ENCODE measurements around the gene DMD.
"Not testable (repeated sequence)": the region's sequence is repeated elsewhere in the genome, so short reads cannot be mapped to it uniquely, and the experiment has no call there.

DMD gene

GRCh38 chrX:31661280-31661810 is 1550.0 kb downstream of the DMD start:
- DNase-seq = no peak

DNA sequence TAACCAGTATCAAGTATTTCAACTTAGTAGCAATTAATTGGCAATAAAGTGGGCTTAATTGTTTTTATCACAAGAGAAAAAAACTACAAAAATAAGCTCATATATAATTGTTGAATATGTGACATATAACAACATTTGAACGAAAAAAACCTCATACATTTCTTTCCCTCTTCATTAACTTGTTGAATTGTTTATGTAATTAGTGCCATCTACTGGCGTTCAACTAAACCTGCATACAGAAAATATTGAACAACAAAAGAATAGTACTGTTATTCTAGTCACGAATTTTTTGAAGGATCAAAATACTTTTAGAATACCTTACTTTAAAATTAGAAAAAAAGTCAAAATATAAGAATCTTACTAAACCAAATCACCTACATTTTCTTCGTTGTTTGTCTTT is 1553.0 kb downstream of the DMD start:
- DNase-seq = peak; percentile 49

DNA sequence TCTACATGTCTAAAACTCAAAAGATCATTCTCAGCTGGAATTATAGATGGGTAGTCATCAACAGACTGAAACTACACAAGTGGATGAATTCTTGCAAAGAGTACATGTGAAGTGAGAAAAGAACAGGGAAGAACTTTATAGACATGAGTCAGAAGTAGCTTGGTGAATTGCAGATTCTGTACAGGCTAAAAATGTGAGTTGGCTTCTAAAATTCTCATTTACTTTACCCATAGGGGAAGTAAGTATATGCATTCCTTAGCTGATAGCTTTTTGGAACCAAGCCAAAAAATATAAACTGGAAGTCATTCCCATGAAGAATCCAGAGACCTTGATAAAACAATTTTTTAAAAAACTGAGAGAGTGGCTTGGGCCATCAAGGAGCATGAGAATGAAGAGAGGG is 1555.3 kb downstream of the DMD start:
- DNase-seq = peak; percentile 1

DNA sequence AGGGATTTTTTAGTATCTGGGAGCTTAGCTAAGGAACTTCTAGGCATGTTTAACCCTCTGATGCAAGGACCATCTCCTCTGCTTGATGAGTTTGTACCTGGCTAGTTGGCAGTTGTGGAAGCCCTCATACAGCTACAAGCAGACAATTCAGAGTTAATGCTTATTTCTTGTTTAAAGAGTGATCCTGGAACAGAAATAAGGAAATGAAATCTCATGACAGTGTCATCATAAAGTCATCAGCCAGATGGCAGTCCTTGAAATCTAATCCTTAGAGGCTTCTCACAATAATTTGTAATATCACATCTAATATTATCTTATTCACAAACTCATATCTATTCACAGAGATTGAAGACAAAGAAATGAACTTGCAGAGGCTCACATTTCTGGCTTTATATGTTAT is 1557.9 kb downstream of the DMD start:
- no peak for DNase-seq

DNA sequence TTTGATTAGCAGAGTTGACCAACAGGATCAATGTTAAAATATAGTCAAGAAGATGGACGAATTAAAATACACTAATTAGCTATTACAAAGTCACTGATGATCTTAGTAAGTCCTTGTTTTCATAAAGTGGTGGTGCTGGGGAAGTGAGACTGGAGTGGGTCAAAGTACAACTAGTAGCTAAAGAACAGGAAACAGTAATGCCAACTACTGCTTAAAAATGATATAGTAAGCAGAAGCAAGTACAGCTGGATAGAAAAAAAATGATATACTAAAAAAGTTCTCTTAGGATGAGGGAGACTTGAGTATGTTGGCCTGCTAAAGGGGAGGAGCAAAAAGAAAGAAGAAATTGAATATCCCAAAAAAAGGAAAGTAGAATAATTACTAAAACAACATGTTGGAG is 1558.7 kb downstream of the DMD start:
- no peak for DNase-seq

DNA sequence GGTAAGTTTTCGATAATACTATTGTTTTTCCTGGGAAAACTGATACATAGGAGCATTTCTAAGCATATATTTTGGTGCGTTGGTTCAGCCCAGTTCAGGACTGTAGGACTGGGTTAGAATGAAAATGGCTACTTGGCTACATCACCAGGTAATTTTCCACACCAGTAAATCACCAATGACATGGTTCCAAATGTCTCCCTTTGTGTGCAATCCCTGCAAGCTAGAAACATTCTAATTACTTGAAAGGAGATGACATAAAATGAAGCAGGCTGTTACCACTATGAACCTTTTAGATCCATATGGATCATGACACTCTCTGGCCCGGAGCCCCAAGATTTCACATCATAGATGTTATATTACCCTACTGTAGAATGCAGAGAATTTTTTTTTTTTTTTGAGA is 1562.1 kb downstream of the DMD start:
- no peak for DNase-seq

- DNase-seq = no peak
Observed at GRCh38 chrX:31633349-31633748, 1578.0 kb downstream of the DMD start.

DNA sequence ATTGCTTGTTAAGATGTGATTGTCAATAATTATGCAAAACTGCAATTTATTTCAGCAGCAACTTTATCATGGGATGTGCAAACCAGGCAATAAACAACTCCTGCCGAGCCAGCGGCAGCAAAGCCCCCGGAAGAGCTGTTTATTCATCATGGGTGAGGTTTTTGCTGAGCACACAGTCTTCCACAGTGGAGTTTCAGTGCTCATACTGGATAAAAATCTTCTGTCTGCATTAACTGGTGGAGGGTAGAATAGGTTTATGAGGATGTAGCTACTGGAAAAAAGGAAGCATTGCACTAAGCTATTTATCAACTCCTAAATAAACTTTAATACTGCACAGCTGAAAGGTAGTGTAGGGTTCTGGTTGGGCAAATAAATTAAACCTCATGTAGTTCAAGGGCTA is 1582.2 kb downstream of the DMD start:
- no peak for DNase-seq

GRCh38 chrX:31609130-31609529 is 1602.2 kb downstream of the DMD start:
- peak; percentile 91 for DNase-seq

GRCh38 chrX:31608638-31609037 is 1602.7 kb downstream of the DMD start:
- no peak for DNase-seq

DNA sequence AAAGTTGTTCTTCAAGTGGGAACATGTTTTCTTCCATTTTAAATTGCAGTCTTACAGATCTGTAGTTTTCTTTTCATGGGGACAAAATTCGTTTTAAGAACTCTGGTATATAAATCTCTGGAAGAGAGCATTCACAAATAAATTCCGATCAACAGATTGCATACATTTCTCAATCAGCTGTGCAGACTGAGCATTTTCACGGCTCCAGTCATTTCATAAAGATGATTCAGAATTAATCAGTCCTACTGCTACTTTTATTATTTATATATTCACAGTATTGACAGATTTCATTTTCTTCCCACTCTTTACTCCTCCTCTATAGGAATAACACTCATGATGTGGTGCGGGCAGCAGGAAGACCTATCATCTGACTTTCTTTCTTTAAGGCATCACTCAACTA is 1604.6 kb downstream of the DMD start:
- peak; percentile 43 for DNase-seq

- no peak for DNase-seq
Observed at GRCh38 chrX:31604629-31605221, 1606.6 kb downstream of the DMD start.

DNA sequence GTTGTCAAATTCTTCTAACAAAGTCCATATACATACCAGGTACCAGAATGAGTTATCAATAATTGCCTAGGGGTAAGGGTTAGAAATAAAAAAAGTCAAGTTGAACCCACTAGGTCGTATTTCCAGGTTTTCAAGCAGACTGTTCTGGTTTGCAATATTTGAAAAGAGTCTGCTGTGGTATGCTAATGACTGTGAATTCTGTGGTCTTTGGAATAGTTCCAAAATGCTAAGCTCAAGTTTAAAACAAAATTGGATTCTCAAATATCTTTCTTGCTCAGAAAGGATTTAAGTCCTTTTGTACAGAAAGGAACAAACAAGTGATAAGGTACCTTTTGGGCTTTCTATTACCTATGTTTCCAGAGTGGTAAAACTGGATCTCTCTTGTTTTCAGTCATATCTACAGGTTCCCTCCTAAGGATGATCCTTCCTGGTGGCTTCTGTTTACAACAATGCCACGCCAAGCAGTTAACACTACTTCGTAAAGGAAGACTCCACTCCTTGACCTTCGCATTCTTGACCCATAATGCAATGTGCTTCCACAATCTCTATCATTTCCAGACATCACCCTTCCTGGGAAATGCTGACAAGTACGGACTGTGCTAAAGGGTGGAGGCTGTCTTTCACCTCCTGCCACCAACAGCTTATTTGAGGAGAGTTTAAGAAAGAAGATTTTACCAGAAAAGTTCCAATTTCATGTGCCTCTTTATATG is 1607.8 kb downstream of the DMD start:
- no peak for DNase-seq

GRCh38 chrX:31600823-31601222 is 1610.5 kb downstream of the DMD start:
- DNase-seq = no peak

- DNase-seq = no peak
Observed at GRCh38 chrX:31593353-31593752, 1618.0 kb downstream of the DMD start.

GRCh38 chrX:31591355-31591754 is 1620.0 kb downstream of the DMD start:
- DNase-seq = no peak

DNA sequence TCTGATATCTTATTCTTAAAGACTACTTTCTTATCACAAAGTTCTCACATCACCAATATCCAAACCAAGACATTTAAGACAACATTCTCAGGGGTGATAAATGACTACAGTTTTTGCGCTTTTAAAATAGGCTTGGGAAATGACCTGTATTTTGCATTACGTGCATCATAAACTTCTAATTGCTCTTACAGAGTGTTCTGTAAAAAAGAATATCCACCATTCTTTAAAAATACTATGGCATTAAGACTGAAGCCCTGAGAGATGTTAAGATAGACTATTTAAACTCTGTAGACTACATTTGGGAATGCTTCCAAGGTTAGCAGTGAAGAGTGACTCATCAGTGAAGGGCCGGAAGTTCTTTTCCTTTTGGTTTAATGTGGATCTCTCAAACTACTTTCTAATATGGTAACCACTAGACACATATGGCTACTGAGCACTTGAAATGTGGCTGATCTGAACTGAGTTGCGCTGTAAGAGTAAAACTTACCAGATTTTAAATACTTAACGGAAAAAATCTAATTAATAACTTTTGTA is 1620.7 kb downstream of the DMD start:
- peak; percentile 56 for DNase-seq

DNA sequence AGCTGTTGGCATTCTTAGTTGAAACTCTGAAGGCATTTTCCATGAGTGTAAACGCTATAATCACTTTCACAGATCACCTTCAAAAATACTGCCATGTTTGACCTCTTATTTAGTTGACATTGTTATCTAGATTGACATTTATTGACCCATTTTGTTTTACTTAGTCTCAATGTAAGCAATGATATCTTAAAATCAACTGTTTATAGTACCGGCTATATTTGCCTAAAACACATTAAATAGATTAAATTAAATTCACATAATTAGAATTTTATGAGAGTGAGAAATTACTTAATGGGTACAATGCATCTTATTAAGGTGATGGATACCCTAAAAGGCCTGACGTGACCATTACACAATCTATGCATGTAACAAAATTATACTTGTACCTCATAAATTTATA is 1621.8 kb downstream of the DMD start:
- DNase-seq = no peak

- DNase-seq = no peak
Observed at GRCh38 chrX:31588355-31588754, 1623.0 kb downstream of the DMD start.

DNA sequence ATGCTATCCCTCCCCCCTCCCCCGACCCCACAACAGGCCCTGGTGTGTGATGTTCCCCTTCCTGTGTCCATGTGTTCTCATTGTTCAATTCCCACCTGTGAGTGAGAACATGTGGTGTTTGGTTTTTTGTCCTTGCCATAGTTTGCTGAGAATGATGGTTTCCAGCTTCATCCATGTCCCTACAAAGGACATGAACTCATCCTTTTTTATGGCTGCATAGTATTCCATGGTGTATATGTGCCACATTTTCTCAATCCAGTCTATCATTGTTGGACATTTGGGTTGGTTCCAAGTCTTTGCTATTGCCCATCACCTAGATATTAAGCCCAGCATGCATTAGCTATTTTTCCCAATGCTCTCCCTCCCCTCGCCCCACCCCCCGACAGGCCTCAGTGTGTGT is 1627.5 kb downstream of the DMD start:
- not testable (repeated sequence) for DNase-seq

GRCh38 chrX:31580726-31581125 is 1630.6 kb downstream of the DMD start:
- DNase-seq = peak; percentile 81

DNA sequence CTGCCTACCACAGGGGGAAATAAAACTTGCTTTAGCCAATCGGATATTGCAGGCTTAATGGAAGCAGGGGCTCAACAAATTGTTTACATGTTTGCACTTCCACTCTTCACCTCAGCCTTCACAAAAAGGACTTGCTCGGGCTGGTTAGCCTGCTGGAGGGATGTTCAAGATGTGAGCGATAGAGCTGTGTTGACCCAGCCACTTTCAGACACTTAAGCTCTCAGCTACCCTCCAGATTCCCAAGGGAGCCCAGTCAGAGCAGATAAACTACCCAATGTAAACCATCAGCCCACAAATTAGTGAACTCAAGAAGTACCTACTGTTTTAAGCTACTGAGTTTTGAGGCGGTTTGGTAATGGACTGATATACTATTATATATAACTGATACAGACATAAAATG is 1631.1 kb downstream of the DMD start:
- DNase-seq = no peak

- DNase-seq = no peak
Observed at GRCh38 chrX:31572360-31572759, 1639.0 kb downstream of the DMD start.

DNA sequence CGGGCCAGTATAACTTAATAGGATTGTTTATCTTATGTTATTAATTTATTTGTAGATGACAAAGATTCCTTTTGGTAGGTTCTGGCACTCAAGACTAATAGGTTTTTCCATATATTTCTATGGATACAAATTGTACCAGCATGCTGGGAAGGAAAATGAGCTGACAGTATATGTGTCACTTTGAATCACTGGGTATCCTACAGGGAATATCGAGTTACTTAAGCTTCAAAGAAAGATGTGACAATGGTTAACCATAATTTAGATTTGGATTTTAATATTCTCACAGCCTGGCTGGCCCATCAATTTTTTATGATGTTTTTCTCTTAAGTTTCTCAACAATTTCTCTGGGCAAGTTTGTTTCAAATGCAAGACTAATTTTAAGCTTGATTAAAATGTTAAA is 1640.7 kb downstream of the DMD start:
- DNase-seq = no peak

DNA sequence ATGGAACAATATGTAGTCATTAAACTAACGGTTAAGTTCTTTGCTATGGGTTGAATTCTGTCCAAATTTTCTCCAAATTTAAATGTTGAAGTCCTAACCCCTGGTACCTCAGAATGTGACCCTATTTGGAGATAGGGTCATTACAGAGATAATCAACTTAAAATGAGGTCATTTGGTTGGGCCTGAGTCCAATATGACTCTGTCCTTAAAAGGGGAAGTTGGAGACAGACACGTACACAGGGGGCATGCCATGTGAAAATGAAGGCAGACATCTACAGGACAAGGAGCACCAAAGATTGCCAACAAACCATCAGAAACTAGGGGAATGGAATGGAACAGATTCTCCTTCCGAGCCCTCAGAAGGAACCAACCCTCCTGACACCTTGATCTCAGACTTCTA is 1647.6 kb downstream of the DMD start:
- DNase-seq = no peak
